Fibroblast of lung (primary cell): ENCODE measurements around the gene CCDC88C. TPM values are rescaled to one million over a fixed set of nuclear protein-coding genes. Genes with fewer than 3 reads are reported as not detected.

ENCODE experiments used
- DNase-seq, 2 donors: peaks; one replicate each; pipeline versions ENCODE4 v3.0.0 to v3.0.0-alpha.2; 2010; ENCODE audit warnings: low read depth in 2 of 2
- H2AFZ ChIP-seq: 2 replicates; pipeline ENCODE4 v1.5.1; 2012; ENCODE audit warnings: low read length, control low read depth, inconsistent platforms
- H3K27ac ChIP-seq: 2 replicates; pipeline ENCODE4 v1.5.1; 2011; ENCODE audit warnings: low read length, control low read depth; ENCODE audit not compliant: insufficient read depth
- H3K27me3 ChIP-seq: 2 replicates; pipeline ENCODE4 v1.5.1; 2011; ENCODE audit warnings: mild to moderate bottlenecking, low read length; ENCODE audit not compliant: control insufficient read depth, insufficient read depth
- H3K36me3 ChIP-seq: 2 replicates; pipeline ENCODE4 v1.5.1; 2011; ENCODE audit warnings: low read length; ENCODE audit not compliant: control insufficient read depth, insufficient read depth
- H3K4me1 ChIP-seq: 2 replicates; pipeline ENCODE4 v1.5.1; 2011; ENCODE audit warnings: low read length; ENCODE audit not compliant: control insufficient read depth, insufficient read depth; ENCODE audit errors: extremely low read depth
- H3K4me2 ChIP-seq: 2 replicates; pipeline ENCODE4 v1.5.1; 2011; ENCODE audit warnings: low read length, control low read depth; ENCODE audit not compliant: insufficient read depth; ENCODE audit errors: extremely low read depth
- H3K4me3 ChIP-seq, 4 experiments: fragments of 200-600 bp in 1 of 4; sonication (generic) in 1 of 4; replicated peaks in 1 of 4; 2 replicates each; pipeline ENCODE4 v1.5.1; 2011 to 2016; ENCODE audit warnings: low read length in 4 of 4, low read depth in 3 of 4, mild to moderate bottlenecking in 3 of 4, control low read depth in 2 of 4, inconsistent platforms in 1 of 4, mixed read lengths in 1 of 4; ENCODE audit not compliant: insufficient read depth in 1 of 4; ENCODE audit errors: control extremely low read depth in 1 of 4
- H3K79me2 ChIP-seq: 2 replicates; pipeline ENCODE4 v1.5.1; 2012; ENCODE audit warnings: mild to moderate bottlenecking, low read length, inconsistent platforms; ENCODE audit not compliant: control insufficient read depth, insufficient read depth
- H3K9ac ChIP-seq: 2 replicates; pipeline ENCODE4 v1.5.1; 2011; ENCODE audit warnings: mild to moderate bottlenecking, low read length, control low read depth; ENCODE audit not compliant: insufficient read depth
- H3K9me3 ChIP-seq: 2 replicates; pipeline ENCODE4 v1.5.1; 2012; ENCODE audit warnings: low read depth, low read length; ENCODE audit not compliant: control insufficient read depth, insufficient read depth
- H4K20me1 ChIP-seq: 2 replicates; pipeline ENCODE4 v1.5.1; 2011; ENCODE audit warnings: low read length; ENCODE audit not compliant: control insufficient read depth, insufficient read depth; ENCODE audit errors: extremely low read depth
- EZH2 ChIP-seq: IDR thresholded peaks from 2 replicates; pipeline ENCODE4 v1.5.1; 2012; ENCODE audit warnings: low read length, control low read depth, mild to moderate bottlenecking; ENCODE audit errors: missing control alignments
- polyA plus RNA-seq, 2 donors: library from polyadenylated mRNA; depleted of rRNA in 1 of 2; stranded (reverse) in 1 of 2; unstranded in 1 of 2; fragments of >200 nt; gene quantifications; 2 replicates each; pipeline ENCODE4 v1.2.1, GENCODE V29; 2011 to 2012; ENCODE audit warnings: missing spikeins in 1 of 2
- total RNA-seq: library from RNA; depleted of rRNA; stranded (reverse); fragments of >200 nt; gene quantifications from 2 replicates; pipeline ENCODE4 v1.2.1, GENCODE V29; 2014
- TF ChIP-seq, protein P1 (sequence below), 2 donors: IDR thresholded peaks in 1 of 2; conservative IDR thresholded peaks in 1 of 2; 1 replicate in 1 of 2; 2 replicates in 1 of 2; pipeline ENCODE4 v1.5.1; 2011 to 2012; ENCODE audit warnings: low read length in 2 of 2, control low read depth in 1 of 2, inconsistent platforms in 1 of 2, low read depth in 1 of 2, mild to moderate bottlenecking in 1 of 2

CCDC88C gene
- total and polyA plus RNA-seq, 2 donors (not counting 1 experiment from before 2014, with no cell fraction given): 0.02 to 0.17 TPM

GRCh38 chr14:91234791-91235114 lies 182.9 kb downstream of the CCDC88C start:
- TF ChIP-seq, protein P1, sequence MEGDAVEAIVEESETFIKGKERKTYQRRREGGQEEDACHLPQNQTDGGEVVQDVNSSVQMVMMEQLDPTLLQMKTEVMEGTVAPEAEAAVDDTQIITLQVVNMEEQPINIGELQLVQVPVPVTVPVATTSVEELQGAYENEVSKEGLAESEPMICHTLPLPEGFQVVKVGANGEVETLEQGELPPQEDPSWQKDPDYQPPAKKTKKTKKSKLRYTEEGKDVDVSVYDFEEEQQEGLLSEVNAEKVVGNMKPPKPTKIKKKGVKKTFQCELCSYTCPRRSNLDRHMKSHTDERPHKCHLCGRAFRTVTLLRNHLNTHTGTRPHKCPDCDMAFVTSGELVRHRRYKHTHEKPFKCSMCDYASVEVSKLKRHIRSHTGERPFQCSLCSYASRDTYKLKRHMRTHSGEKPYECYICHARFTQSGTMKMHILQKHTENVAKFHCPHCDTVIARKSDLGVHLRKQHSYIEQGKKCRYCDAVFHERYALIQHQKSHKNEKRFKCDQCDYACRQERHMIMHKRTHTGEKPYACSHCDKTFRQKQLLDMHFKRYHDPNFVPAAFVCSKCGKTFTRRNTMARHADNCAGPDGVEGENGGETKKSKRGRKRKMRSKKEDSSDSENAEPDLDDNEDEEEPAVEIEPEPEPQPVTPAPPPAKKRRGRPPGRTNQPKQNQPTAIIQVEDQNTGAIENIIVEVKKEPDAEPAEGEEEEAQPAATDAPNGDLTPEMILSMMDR (conservative IDR thresholded peaks at IDR 0.05 in 1 of 2, IDR thresholded peaks at IDR 0.05 in 1 of 2; ENCODE audit: low read depth in 1 of 2, low read length in 2 of 2): no peak
- TF ChIP-seq EZH2: no peak
- no peaks in the 10 kb centered on the region for H3K9me3 ChIP-seq
- no peak overlapping the region for H3K4me3 ChIP-seq
- no peaks in the 10 kb centered on the region for H3K27me3 ChIP-seq
- no peaks in the 10 kb centered on the region for H3K4me1 ChIP-seq
- no peaks in the 10 kb centered on the region for H3K79me2 ChIP-seq
- H3K4me2 ChIP-seq: no peak overlapping the region
- no peaks in the 10 kb centered on the region for H3K36me3 ChIP-seq
- no peak overlapping the region for H3K9ac ChIP-seq
- H2AFZ ChIP-seq: no peak overlapping the region
- no peak for DNase-seq
- H3K27ac ChIP-seq: no peak overlapping the region
- H4K20me1 ChIP-seq: no peaks in the 10 kb centered on the region

DNA sequence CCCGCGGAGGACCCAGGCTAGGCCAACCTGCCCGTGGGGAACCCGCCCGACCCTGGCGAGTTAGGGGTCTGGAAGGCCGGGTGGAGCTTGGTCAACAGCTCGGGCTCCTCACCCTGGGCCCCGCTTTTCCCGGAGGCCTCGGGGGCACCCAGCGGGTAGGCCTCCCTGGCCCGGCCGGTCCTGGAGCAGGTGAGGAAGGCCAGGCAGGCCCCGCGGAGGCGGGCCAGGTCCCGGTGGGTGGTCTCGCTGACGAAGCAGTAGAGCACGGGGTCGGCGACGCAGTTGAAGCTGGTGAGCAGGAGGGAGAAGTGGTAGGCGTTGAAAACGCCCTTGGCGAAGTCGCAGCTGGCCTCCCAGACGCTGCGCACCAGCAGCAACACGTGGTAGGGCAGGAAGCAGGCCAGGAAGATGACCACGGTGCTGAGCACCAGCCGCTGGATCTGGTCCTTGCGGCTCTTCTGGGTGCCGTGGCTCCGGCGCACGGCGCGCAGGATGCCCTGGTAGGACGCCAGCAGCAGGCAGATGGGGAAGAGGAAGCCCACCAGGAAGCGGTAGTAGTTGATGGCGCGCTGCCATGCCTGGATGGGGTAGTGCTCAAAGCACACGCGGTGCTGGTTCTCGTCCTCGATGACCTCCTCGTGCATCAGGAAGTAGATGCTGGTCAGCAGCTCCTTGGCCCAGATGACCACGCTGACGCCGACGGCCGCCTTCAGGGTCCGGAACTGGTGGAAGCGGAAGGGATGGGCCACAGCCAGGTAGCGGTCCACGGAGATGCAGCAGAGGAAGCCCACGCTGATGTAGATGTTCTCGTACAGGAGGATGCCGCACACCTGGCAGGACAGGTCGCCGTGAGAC lies 183.5 kb downstream of the CCDC88C start:
- H3K9ac ChIP-seq: no peak overlapping the region
- no peaks in the 10 kb centered on the region for H3K4me1 ChIP-seq
- H4K20me1 ChIP-seq: no peaks in the 10 kb centered on the region
- no peaks in the 10 kb centered on the region for H3K79me2 ChIP-seq
- H3K27ac ChIP-seq: no peak overlapping the region
- DNase-seq: no peak
- H3K36me3 ChIP-seq: no peaks in the 10 kb centered on the region
- H2AFZ ChIP-seq: no peak overlapping the region
- H3K4me2 ChIP-seq: no peak overlapping the region
- no peak overlapping the region for H3K4me3 ChIP-seq
- TF ChIP-seq EZH2: no peak
- TF ChIP-seq, protein P1 (conservative IDR thresholded peaks at IDR 0.05 in 1 of 2, IDR thresholded peaks at IDR 0.05 in 1 of 2; ENCODE audit: low read depth in 1 of 2, low read length in 2 of 2): no peak
- no peaks in the 10 kb centered on the region for H3K9me3 ChIP-seq
- no peaks in the 10 kb centered on the region for H3K27me3 ChIP-seq

- H3K9ac ChIP-seq: no peak overlapping the region
- H3K27me3 ChIP-seq: no peaks in the 10 kb centered on the region
- H3K4me1 ChIP-seq: peaks cover 2% of the 10 kb centered on the region
- no peak overlapping the region for H3K4me2 ChIP-seq
- H3K79me2 ChIP-seq: no peaks in the 10 kb centered on the region
- H3K27ac ChIP-seq: no peak overlapping the region
- H3K4me3 ChIP-seq: no peak overlapping the region
- TF ChIP-seq, protein P1 (conservative IDR thresholded peaks at IDR 0.05 in 1 of 2, IDR thresholded peaks at IDR 0.05 in 1 of 2; ENCODE audit: low read depth in 1 of 2, low read length in 2 of 2): no peak
- TF ChIP-seq EZH2: no peak
- no peak overlapping the region for H2AFZ ChIP-seq
- DNase-seq: no peak
- H3K9me3 ChIP-seq: no peaks in the 10 kb centered on the region
- H3K36me3 ChIP-seq: no peaks in the 10 kb centered on the region
- H4K20me1 ChIP-seq: no peaks in the 10 kb centered on the region
These were observed 185.0 kb downstream of the CCDC88C start for GRCh38 chr14:91232603-91233002.
